Measurements from ENCODE around the gene ZFP1.

GRCh38 chr16:75193730-75194444 lies 45.6 kb downstream of the ZFP1 start:
- TF ChIP-seq REST (IDR thresholded peaks at IDR 0.05; ENCODE audit: borderline replicate concordance) (no peak), REST (CRISPR knock-in tag; IDR thresholded peaks at IDR 0.05; ENCODE audit: low read depth) (no peak), BRD4 (IDR thresholded peaks at IDR 0.05) (no peak)

Measured in K562 (cell line).